Esophagus squamous epithelium (tissue), 4 donors: ENCODE data around the gene UTS2R.

Experiments
- CTCF ChIP-seq, 6 experiments: fragments of 450-650 bp in 4 of 6; fragments of 200-600 bp in 2 of 6; sonication (generic) in 2 of 6; IDR thresholded peaks; one replicate each; pipeline ENCODE4 v1.5.1; 2016 to 2019; ENCODE audit warnings: antibody characterized with exemption in 6 of 6, mild to moderate bottlenecking in 4 of 6, moderate library complexity in 4 of 6
- POLR2A ChIP-seq, 4 donors: fragments of 450-650 bp; IDR thresholded peaks; one replicate each; pipeline ENCODE4 v1.6.1; 2017; ENCODE audit warnings: antibody characterized with exemption in 4 of 4, mild to moderate bottlenecking in 4 of 4, moderate library complexity in 3 of 4

- TF ChIP-seq POLR2A (IDR thresholded peaks at IDR 0.05): no peak
- no peak for TF ChIP-seq CTCF (IDR thresholded peaks at IDR 0.05)
Observed at GRCh38 chr17:82405051-82405450, 33.5 kb downstream of the UTS2R start.
